Body of pancreas (tissue), 4 donors: ENCODE measurements around the gene B4GALT2. TPM values are rescaled to one million over a fixed set of nuclear protein-coding genes. Genes with fewer than 3 reads are reported as not detected.

Source experiments
- ATAC-seq: fragments of 150-250 bp; one replicate; pipeline ENCODE4 v1.9.1; 2016
- DNase-seq, 4 donors: peaks; one replicate each; pipeline ENCODE4 v3.0.0-alpha.2; 2019
- H3K27ac ChIP-seq, 4 donors: fragments of 200-600 bp; sonication (generic); 1 replicate in 3 of 4; 2 replicates in 1 of 4; pipeline versions ENCODE4 v1.5.1 to v1.6.1; 2016 to 2019; ENCODE audit warnings: mild to moderate bottlenecking in 1 of 4, mixed read lengths in 1 of 4, moderate library complexity in 1 of 4
- H3K27me3 ChIP-seq, 2 donors: fragments of 200-600 bp; sonication (generic); one replicate each; pipeline ENCODE4 v1.6.0; 2016; ENCODE audit warnings: mild to moderate bottlenecking in 1 of 2
- H3K36me3 ChIP-seq, 2 donors: fragments of 200-600 bp; sonication (generic); replicated peaks in 1 of 2; 2 replicates each; pipeline ENCODE4 v1.5.1; 2016; ENCODE audit warnings: low read depth in 2 of 2; ENCODE audit not compliant: insufficient read depth in 1 of 2
- H3K4me1 ChIP-seq: fragments of 200-600 bp; sonication (generic); one replicate; pipeline ENCODE4 v1.6.0; 2016
- H3K4me3 ChIP-seq, 2 donors: fragments of 200-600 bp; sonication (generic); 1 replicate in 1 of 2; 2 replicates in 1 of 2; pipeline ENCODE4 v1.5.1; 2016 to 2019
- H3K9me3 ChIP-seq, 3 donors: fragments of 200-600 bp; sonication (generic); 1 replicate in 2 of 3; 2 replicates in 1 of 3; pipeline ENCODE4 v1.5.1; 2016
- POLR2A ChIP-seq, 3 donors: fragments of 450-650 bp; IDR thresholded peaks; one replicate each; pipeline ENCODE4 v1.6.1; 2016; ENCODE audit warnings: antibody characterized with exemption in 3 of 3, mild to moderate bottlenecking in 2 of 3
- WGBS, 2 donors: methylation state at CpG; one replicate each; pipeline ENCODE4 v1.1.5; 2017; 5-methylcytosine and 5-hydroxymethylcytosine counted together
- intact Hi-C: fragments of 100-400 bp; cut with DNase I; formaldehyde crosslinking; loops from one replicate; pipeline ENCODE4 v1.15.1; 2023
- total RNA-seq, 2 donors: library from RNA; depleted of rRNA; stranded (reverse); fragments of >200 nt; gene quantifications; one replicate each; pipeline ENCODE4 v1.1.0, GENCODE V29; 2016
- TF ChIP-seq, protein P1 (sequence below), 7 experiments: fragments of 450-650 bp in 4 of 7; fragments of 200-600 bp in 3 of 7; sonication (generic) in 3 of 7; IDR thresholded peaks; one replicate each; pipeline ENCODE4 v1.5.1; 2016 to 2019; ENCODE audit warnings: antibody characterized with exemption in 7 of 7

B4GALT2 gene
- total RNA-seq, 2 donors from 2014 or later: 18.2 to 29.3 TPM

DNA sequence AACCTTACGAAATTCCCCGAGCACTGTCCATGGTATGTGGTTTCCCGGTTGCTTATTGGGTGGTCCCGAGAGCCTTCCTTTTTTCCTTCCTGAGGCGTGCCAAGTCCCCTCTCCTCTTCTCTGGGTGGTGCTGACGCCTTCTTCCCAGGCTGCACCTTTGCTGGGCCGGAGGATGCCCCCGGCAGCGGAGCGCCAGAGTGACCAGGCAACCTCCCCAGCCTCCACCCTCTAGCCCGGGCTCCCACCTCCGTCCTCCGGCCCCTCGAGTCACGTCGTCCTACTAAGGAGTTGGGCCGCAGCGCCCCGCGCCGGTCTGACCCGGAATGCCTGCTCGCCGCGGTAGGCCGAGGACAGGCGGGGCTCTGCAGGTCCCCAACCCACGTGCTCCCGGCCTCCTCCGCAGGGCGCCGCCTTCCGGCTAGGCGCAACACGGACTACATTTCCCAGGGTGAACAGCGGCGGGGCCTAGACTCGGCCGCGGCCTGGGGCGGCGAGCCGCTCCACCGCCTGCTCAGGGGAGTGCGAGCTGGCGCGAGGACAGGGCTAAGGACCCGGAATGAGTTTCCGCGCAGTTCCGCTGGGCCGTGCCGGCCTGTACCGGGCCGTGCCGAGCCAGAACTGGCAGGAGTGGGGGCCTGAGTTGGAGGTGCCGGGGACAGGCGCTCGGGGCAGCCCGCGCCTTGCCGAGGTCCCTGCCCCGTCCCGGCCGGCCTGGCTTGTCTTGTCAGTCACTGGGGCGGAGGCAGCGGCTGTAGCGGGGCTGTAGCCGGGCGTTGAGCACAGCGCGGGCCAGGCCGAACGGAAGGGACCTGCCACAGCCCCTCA, 32.6 kb upstream of the B4GALT2 start, which contains the start of gene IPO13:
TSS of gene IPO13 (plus strand) at position 715 of the 825 bp plus-strand sequence. CDS start 651 bp downstream, outside the sequence.
- Histone ChIP-seq H3K27me3 (no peaks in the 10 kb centered on the region), H3K9me3 (no peaks in the 10 kb centered on the region), H3K27ac (peak within 1 kb of the TSS; percentile 86 to 100 (median 98)), H3K4me1 (peaks cover 43% of the 10 kb centered on the region), H3K36me3 (no peaks in the 10 kb centered on the region), H3K4me3 (peak within 1 kb of the TSS; percentile 45 to 68)
- intact Hi-C loops: no loop called here
- TF ChIP-seq POLR2A (IDR thresholded peaks at IDR 0.05): peak; percentile 56 to 84 (median 82)
- TF ChIP-seq, protein P1, sequence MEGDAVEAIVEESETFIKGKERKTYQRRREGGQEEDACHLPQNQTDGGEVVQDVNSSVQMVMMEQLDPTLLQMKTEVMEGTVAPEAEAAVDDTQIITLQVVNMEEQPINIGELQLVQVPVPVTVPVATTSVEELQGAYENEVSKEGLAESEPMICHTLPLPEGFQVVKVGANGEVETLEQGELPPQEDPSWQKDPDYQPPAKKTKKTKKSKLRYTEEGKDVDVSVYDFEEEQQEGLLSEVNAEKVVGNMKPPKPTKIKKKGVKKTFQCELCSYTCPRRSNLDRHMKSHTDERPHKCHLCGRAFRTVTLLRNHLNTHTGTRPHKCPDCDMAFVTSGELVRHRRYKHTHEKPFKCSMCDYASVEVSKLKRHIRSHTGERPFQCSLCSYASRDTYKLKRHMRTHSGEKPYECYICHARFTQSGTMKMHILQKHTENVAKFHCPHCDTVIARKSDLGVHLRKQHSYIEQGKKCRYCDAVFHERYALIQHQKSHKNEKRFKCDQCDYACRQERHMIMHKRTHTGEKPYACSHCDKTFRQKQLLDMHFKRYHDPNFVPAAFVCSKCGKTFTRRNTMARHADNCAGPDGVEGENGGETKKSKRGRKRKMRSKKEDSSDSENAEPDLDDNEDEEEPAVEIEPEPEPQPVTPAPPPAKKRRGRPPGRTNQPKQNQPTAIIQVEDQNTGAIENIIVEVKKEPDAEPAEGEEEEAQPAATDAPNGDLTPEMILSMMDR (IDR thresholded peaks at IDR 0.05): peak; percentile 56 to 91 (median 79)
- peak; percentile 98 for ATAC-seq
- 0% methylated on average over 10 to 74 of the region's 74 CpGs for WGBS, 2 donors
- peak; percentile 93 to 95 (median 94) for DNase-seq

- Histone ChIP-seq H3K4me3 (peak overlapping the region; percentile 45 to 68), H3K27me3 (no peaks in the 10 kb centered on the region), H3K4me1 (peaks cover 43% of the 10 kb centered on the region), H3K9me3 (no peaks in the 10 kb centered on the region), H3K27ac (peak overlapping the region; percentile 86 to 100 (median 98)), H3K36me3 (no peaks in the 10 kb centered on the region)
- DNase-seq (peak in 2 of 4 donors; percentile 32 to 38), ATAC-seq (no peak)
- TF ChIP-seq, protein P1 (IDR thresholded peaks at IDR 0.05): no peak
- peak in 1 of 3 donors; percentile 3 for TF ChIP-seq POLR2A (IDR thresholded peaks at IDR 0.05)
- WGBS, 2 donors: 2 to 4% methylated on average over 10 to 26 of the region's 27 CpGs
- intact Hi-C loops: no loop called here
Measured at GRCh38 chr1:43947061-43947873, 31.7 kb upstream of the B4GALT2 start.

GRCh38 chr1:43947874-43948437, 31.1 kb upstream of the B4GALT2 start:
- WGBS, 2 donors: 18 to 29% methylated on average over 1 to 3 of the region's 3 CpGs
- DNase-seq (peak in 1 of 4 donors; percentile 36), ATAC-seq (no peak)
- intact Hi-C loops: no loop called here
- Histone ChIP-seq H3K4me1 (peaks cover 43% of the 10 kb centered on the region), H3K4me3 (peak overlapping the region in 1 of 2 donors; percentile 45), H3K36me3 (no peaks in the 10 kb centered on the region), H3K27me3 (no peaks in the 10 kb centered on the region), H3K9me3 (no peaks in the 10 kb centered on the region), H3K27ac (no peak overlapping the region)
- TF ChIP-seq POLR2A (IDR thresholded peaks at IDR 0.05): no peak
- TF ChIP-seq, protein P1 (IDR thresholded peaks at IDR 0.05): no peak

GRCh38 chr1:43949678-43950077, 29.3 kb upstream of the B4GALT2 start:
- no peaks in the 10 kb centered on the region for H3K36me3 ChIP-seq
- WGBS, 2 donors: 83% methylated on average over 13 of the region's 13 CpGs; no CpG with 5 or more reads in 1 of the 2 donors
- peaks cover 39% of the 10 kb centered on the region for H3K4me1 ChIP-seq
- no peak overlapping the region for H3K4me3 ChIP-seq
- TF ChIP-seq POLR2A (IDR thresholded peaks at IDR 0.05): no peak
- TF ChIP-seq, protein P1 (IDR thresholded peaks at IDR 0.05): no peak
- intact Hi-C loops: no loop called here
- H3K9me3 ChIP-seq: no peaks in the 10 kb centered on the region
- no peak overlapping the region for H3K27ac ChIP-seq
- H3K27me3 ChIP-seq: no peaks in the 10 kb centered on the region
- DNase-seq (no peak), ATAC-seq (no peak)
